Measurements from ENCODE around the gene DNAI4. TPM values are rescaled to one million over a fixed set of nuclear protein-coding genes. Genes with fewer than 3 reads are reported as not detected.

Gene DNAI4
- total RNA-seq, 1 experiment from 2014 or later = 3.9 TPM

DNA sequence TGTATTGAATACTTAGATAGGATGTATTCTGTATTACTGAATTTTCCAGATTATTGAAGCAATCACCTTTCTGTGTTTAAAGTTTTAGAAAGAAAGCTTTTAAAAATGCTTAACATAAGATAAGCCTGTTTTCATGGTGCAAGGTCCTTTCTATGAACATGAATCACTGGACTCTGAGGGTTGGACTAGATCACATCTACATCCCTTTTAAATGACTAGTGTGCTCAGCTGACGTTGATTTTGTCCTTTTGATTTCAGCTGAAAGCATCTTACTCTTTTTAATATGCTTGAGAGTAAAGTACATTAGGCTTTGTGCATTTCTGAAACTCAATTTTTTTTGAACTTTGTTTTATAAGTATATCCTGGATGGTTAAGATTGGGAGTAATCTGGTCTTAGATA is 16.3 kb upstream of the DNAI4 start:
- Histone ChIP-seq H3K36me3 (ENCODE audit: control insufficient read depth in 1 of 2, insufficient read depth in 2 of 2, low read length in 2 of 2) (peaks cover 4 to 6% of the 10 kb centered on the region in 2 experiments; a peak in 1 of 4 replicates), H3K9ac (ENCODE audit: low read length) (no peak overlapping the region), H3K4me3 (replicated peaks in 1 of 2; ENCODE audit: low read depth in 1 of 2, low read length in 2 of 2) (no peak overlapping the region), H3K79me2 (ENCODE audit: insufficient read depth, low read length) (peaks cover 94% of the 10 kb centered on the region), H3K9me3 (ENCODE audit: control insufficient read depth in 1 of 2, insufficient read depth in 1 of 2, low read depth in 1 of 2, low read length in 2 of 2) (no peaks in the 10 kb centered on the region), H3K9me2 (ENCODE audit: insufficient read depth) (no peaks in the 10 kb centered on the region), H3K27ac (ENCODE audit: low read depth, low read length) (no peak overlapping the region), H3K27me3 (ENCODE audit: insufficient read depth, low read length) (no peaks in the 10 kb centered on the region), H4K20me1 (ENCODE audit: insufficient read depth) (no peaks in the 10 kb centered on the region), H3K4me2 (ENCODE audit: low read length) (no peak overlapping the region), H2AFZ (ENCODE audit: low read depth, low read length, poor library complexity, severe bottlenecking) (no peak overlapping the region), H3K4me1 (ENCODE audit: control insufficient read depth in 1 of 2, insufficient read depth in 2 of 2, low read length in 2 of 2) (peaks cover 20 to 55% of the 10 kb centered on the region in 2 experiments)
- ChIA-PET RAD21 (ENCODE audit: low non-redundant PET in 1 of 2, low total read pairs in 2 of 2, uncharacterized antibody in 2 of 2, unreplicated experiment in 2 of 2) (no interaction called here), CTCF (no interaction called here), POLR2A (no interaction called here)
- no peak for DNase-seq (ENCODE audit: low read depth, low spot score)
- BruUV-seq (replicated peaks) = no TSS peak
- intact Hi-C loops (cut with micrococcal nuclease) = no loop called here
- no peak for ATAC-seq
- TF ChIP-seq RAD21 (IDR thresholded peaks at IDR 0.05; ENCODE audit: low read depth) = no peak
- no peak for TF ChIP-seq CEBPB (IDR thresholded peaks at IDR 0.05; ENCODE audit: low read depth)
- no peak for TF ChIP-seq ZNF274 (IDR thresholded peaks at IDR 0.05; ENCODE audit: low read depth, low read length)
- TF ChIP-seq SRF (IDR thresholded peaks at IDR 0.05; ENCODE audit: low read depth) = no peak
- TF ChIP-seq EZH2phosphoT487 (IDR thresholded peaks at IDR 0.05; ENCODE audit: borderline replicate concordance) = no peak
- no peak for TF ChIP-seq ZBTB33 (IDR thresholded peaks at IDR 0.05; ENCODE audit: extremely low read depth, insufficient replicate concordance, low read length)
- no peak for TF ChIP-seq FOSL1 (IDR thresholded peaks at IDR 0.05; ENCODE audit: low read depth)
- TF ChIP-seq CBX3 (IDR thresholded peaks at IDR 0.05; ENCODE audit: low read depth) = no peak
- TF ChIP-seq ZFX (IDR thresholded peaks at IDR 0.05) = no peak
- TF ChIP-seq SP1 (IDR thresholded peaks at IDR 0.05; ENCODE audit: low read depth) = no peak
- no peak for TF ChIP-seq SIN3A (IDR thresholded peaks at IDR 0.05; ENCODE audit: low read depth)
- TF ChIP-seq YY1 (IDR thresholded peaks at IDR 0.05; ENCODE audit: extremely low read depth, insufficient replicate concordance, low read depth, low read length) = no peak
- TF ChIP-seq POLR2AphosphoS5 (IDR thresholded peaks at IDR 0.05; ENCODE audit: low read depth, low read length) = no peak
- no peak for TF ChIP-seq JUND (IDR thresholded peaks at IDR 0.05)
- TF ChIP-seq ELF1 (IDR thresholded peaks at IDR 0.05; ENCODE audit: borderline replicate concordance, low read depth) = no peak
- TF ChIP-seq REST (IDR thresholded peaks at IDR 0.05; ENCODE audit: low read depth) = no peak
- no peak for TF ChIP-seq EZH2 (IDR thresholded peaks at IDR 0.05)
- TF ChIP-seq CTCF (IDR thresholded peaks at IDR 0.05 in 2 of 3, conservative IDR thresholded peaks at IDR 0.05 in 1 of 3; ENCODE audit: borderline replicate concordance in 1 of 3, insufficient read depth in 1 of 3, low read depth in 2 of 3, low read length in 2 of 3) = no peak
- no peak for TF ChIP-seq EGR1 (IDR thresholded peaks at IDR 0.05; ENCODE audit: low read depth)
- TF ChIP-seq ATF3 (IDR thresholded peaks at IDR 0.05) = no peak
